HL-60 (cell line): Measurements from ENCODE around the gene IGSF8.
"Not testable (repeated sequence)": the region's sequence is repeated elsewhere in the genome, so short reads cannot be mapped to it uniquely, and the experiment has no call there.

Experiments
- DNase-seq, 2 experiments: peaks; one replicate each; pipeline ENCODE4 v3.0.0-alpha.2; 2010 to 2020; ENCODE audit warnings: low read depth in 1 of 2, low spot score in 1 of 2
- H3K27ac ChIP-seq: fragments of 250-450 bp; sonication (Bioruptor Pico); replicated peaks from 2 replicates; pipeline ENCODE4 v1.5.1; 2020; ENCODE audit warnings: mild to moderate bottlenecking, moderate library complexity
- H3K27me3 ChIP-seq: fragments of 250-450 bp; sonication (Bioruptor Pico); 2 replicates; pipeline ENCODE4 v1.5.1; 2021; ENCODE audit warnings: mild to moderate bottlenecking, moderate library complexity; ENCODE audit not compliant: insufficient read depth, poor library complexity, severe bottlenecking
- H3K4me3 ChIP-seq: replicated peaks from 2 replicates; pipeline ENCODE4 v1.5.1; 2011; ENCODE audit warnings: mild to moderate bottlenecking, control low read depth, low read length; ENCODE audit not compliant: insufficient read depth
- CTCF ChIP-seq: IDR thresholded peaks from one replicate; pipeline ENCODE4 v1.5.1; 2011; ENCODE audit warnings: low read length, control low read depth, inconsistent platforms; ENCODE audit not compliant: insufficient read depth
- GABPA ChIP-seq: IDR thresholded peaks from 2 replicates; pipeline ENCODE4 v1.6.1; 2012; ENCODE audit warnings: low read depth
- POLR2AphosphoS5 ChIP-seq: IDR thresholded peaks from 2 replicates; pipeline ENCODE4 v1.6.1; 2012; ENCODE audit warnings: low read depth
- REST ChIP-seq: IDR thresholded peaks from 2 replicates; pipeline ENCODE4 v1.6.1; 2012; ENCODE audit warnings: low read depth; ENCODE audit not compliant: insufficient replicate concordance
- SPI1 ChIP-seq: IDR thresholded peaks from 2 replicates; pipeline ENCODE4 v1.6.1; 2012; ENCODE audit warnings: low read depth, mild to moderate bottlenecking, borderline replicate concordance

Gene IGSF8

GRCh38 chr1:160112357-160112756 is 13.9 kb upstream of the IGSF8 start:
- DNase-seq = no peak
- TF ChIP-seq CTCF (no peak), POLR2AphosphoS5 (no peak), GABPA (no peak), REST (no peak), SPI1 (no peak)
- no peak overlapping the region for H3K4me3 ChIP-seq
- H3K27ac ChIP-seq = no peak overlapping the region
- no peaks in the 10 kb centered on the region for H3K27me3 ChIP-seq

- H3K27ac ChIP-seq, H3K4me3 ChIP-seq, DNase-seq, H3K27me3 ChIP-seq: not testable (repeated sequence)
Measured at GRCh38 chr1:160111462-160111861, 13.0 kb upstream of the IGSF8 start.

GRCh38 chr1:160109686-160110085 is 11.3 kb upstream of the IGSF8 start:
- TF ChIP-seq SPI1 (no peak), POLR2AphosphoS5 (no peak), CTCF (no peak), REST (no peak), GABPA (no peak)
- Histone ChIP-seq H3K27ac (no peak overlapping the region), H3K4me3 (no peak overlapping the region)

GRCh38 chr1:160108888-160109662 is 10.7 kb upstream of the IGSF8 start:
- H3K27ac ChIP-seq = no peak overlapping the region
- no peak overlapping the region for H3K4me3 ChIP-seq
- TF ChIP-seq CTCF (peak; percentile 33), POLR2AphosphoS5 (no peak), REST (no peak)
- H3K27me3 ChIP-seq = no peaks in the 10 kb centered on the region
- DNase-seq = peak in 1 of 2 experiments; percentile 49

More at GRCh38 chr1:160109686-160110085, 11.3 kb upstream of the IGSF8 start:
- no peaks in the 10 kb centered on the region for H3K27me3 ChIP-seq
- DNase-seq = no peak
